B cell (primary cell): ENCODE measurements around the gene TSEN2. TPM values are rescaled to one million over a fixed set of nuclear protein-coding genes. Genes with fewer than 3 reads are reported as not detected.

Source experiments
- ATAC-seq: fragments of 200-7000 bp; cut with Tn5 transposase; one replicate; pipeline ENCODE4 v1.10.0; 2021; ENCODE audit warnings: low read depth, mild to moderate bottlenecking, moderate number of reproducible peaks, moderate library complexity
- CTCF ChIA-PET: fragments of 350-600 bp; sonication (Branson Sonifier 250); formaldehyde crosslinking; loops from one replicate; lab custom pipeline; 2021; ENCODE audit warnings: antibody characterized with exemption, inconsistent platforms; lab: Charles Lee
- POLR2A ChIA-PET: fragments of 350-600 bp; sonication (Branson Sonifier 250); formaldehyde crosslinking; loops from one replicate; lab custom pipeline; 2021; ENCODE audit warnings: antibody characterized with exemption; lab: Charles Lee
- DNase-seq: peaks from one replicate; pipeline ENCODE4 v3.0.0; 2013
- H2AFZ ChIP-seq: 2 replicates; pipeline ENCODE4 v1.6.1; 2012; ENCODE audit warnings: mild to moderate bottlenecking, low read depth, low read length; ENCODE audit not compliant: insufficient read depth, poor library complexity, severe bottlenecking
- H3K27ac ChIP-seq, 2 donors: 1 replicate in 1 of 2; 2 replicates in 1 of 2; pipeline ENCODE4 v1.5.1; 2012 to 2013; ENCODE audit warnings: low read length in 2 of 2, mild to moderate bottlenecking in 2 of 2, moderate library complexity in 1 of 2
- H3K27me3 ChIP-seq, 4 experiments: fragments of 200-600 bp in 1 of 4; sonication (generic) in 1 of 4; replicated peaks in 1 of 4; 1 replicate in 2 of 4; 2 replicates in 2 of 4; pipeline versions ENCODE4 v1.6.1 to v1.7.0; 2013 to 2016; ENCODE audit warnings: low read length in 3 of 4, mild to moderate bottlenecking in 2 of 4, mixed read lengths in 1 of 4, moderate library complexity in 1 of 4; ENCODE audit not compliant: insufficient read depth in 4 of 4, control insufficient read depth in 3 of 4; ENCODE audit errors: control extremely low read depth in 1 of 4
- H3K36me3 ChIP-seq, 2 experiments: replicated peaks in 1 of 2; 1 replicate in 1 of 2; 2 replicates in 1 of 2; pipeline versions ENCODE4 v1.6.1 to v1.7.1; 2013; ENCODE audit warnings: low read length in 1 of 2; ENCODE audit not compliant: insufficient read depth in 2 of 2, control insufficient read depth in 1 of 2; ENCODE audit errors: control extremely low read depth in 1 of 2, extremely low read depth in 1 of 2
- H3K4me1 ChIP-seq, 2 donors: fragments of 200-600 bp in 1 of 2; sonication (generic) in 1 of 2; 1 replicate in 1 of 2; 2 replicates in 1 of 2; pipeline versions ENCODE4 v1.5.1 to v1.6.1; 2013 to 2017; ENCODE audit warnings: low read length in 2 of 2; ENCODE audit not compliant: control insufficient read depth in 2 of 2, insufficient read depth in 2 of 2
- H3K4me2 ChIP-seq: replicated peaks from 2 replicates; pipeline ENCODE3; 2012; ENCODE audit warnings: mild to moderate bottlenecking, low read depth, low read length; ENCODE audit not compliant: poor library complexity, severe bottlenecking
- H3K4me3 ChIP-seq, 5 experiments: fragments of 200-600 bp in 1 of 5; sonication (generic) in 1 of 5; 1 replicate in 3 of 5; 2 replicates in 2 of 5; pipeline versions ENCODE4 v1.5.1 to v1.7.0; 2011 to 2016; ENCODE audit warnings: low read length in 4 of 5, mild to moderate bottlenecking in 4 of 5, low read depth in 2 of 5, control low read depth in 1 of 5, moderate library complexity in 1 of 5; ENCODE audit not compliant: insufficient read depth in 1 of 5; ENCODE audit errors: control extremely low read depth in 1 of 5, extremely low read depth in 1 of 5
- H3K79me2 ChIP-seq: fragments of 200-600 bp; sonication (generic); one replicate; pipeline ENCODE4 v1.6.0; 2016; ENCODE audit warnings: low read length; ENCODE audit not compliant: control insufficient read depth, insufficient read depth
- H3K9ac ChIP-seq: fragments of 200-600 bp; sonication (generic); 2 replicates; pipeline ENCODE4 v1.6.1; 2017; ENCODE audit warnings: mild to moderate bottlenecking, low read length, moderate library complexity
- H3K9me3 ChIP-seq, 3 donors: one replicate each; pipeline versions ENCODE4 v1.6.1 to v1.7.1; 2013; ENCODE audit warnings: low read length in 2 of 3; ENCODE audit not compliant: control insufficient read depth in 2 of 3, insufficient read depth in 1 of 3; ENCODE audit errors: control extremely low read depth in 1 of 3
- H4K20me1 ChIP-seq: 2 replicates; pipeline ENCODE4 v1.6.0; 2012; ENCODE audit warnings: mild to moderate bottlenecking, low read length; ENCODE audit not compliant: insufficient read depth, control insufficient read depth, poor library complexity, severe bottlenecking
- H3K27ac Mint-ChIP-seq: one replicate; pipeline ENCODE4 v1.8.0; 2021; ENCODE audit warnings: mixed read lengths
- H3K27me3 Mint-ChIP-seq: one replicate; pipeline ENCODE4 v1.8.0; 2021; ENCODE audit warnings: mixed read lengths
- H3K4me1 Mint-ChIP-seq: one replicate; pipeline ENCODE4 v1.8.0; 2021; ENCODE audit warnings: mixed read lengths
- H3K4me3 Mint-ChIP-seq: one replicate; pipeline ENCODE4 v1.8.0; 2021; ENCODE audit warnings: mixed read lengths
- H3K9me3 Mint-ChIP-seq: one replicate; pipeline ENCODE4 v1.8.0; 2022; ENCODE audit warnings: mixed read lengths; ENCODE audit not compliant: insufficient read depth
- CTCF ChIP-seq: fragments of 200-600 bp; IDR thresholded peaks from one replicate; pipeline ENCODE4 v1.8.0; 2022; ENCODE audit warnings: antibody characterized with exemption, mild to moderate bottlenecking
- EZH2 ChIP-seq: IDR thresholded peaks from 2 replicates; pipeline ENCODE4 v1.6.1; 2012; ENCODE audit warnings: borderline replicate concordance, low read depth, mild to moderate bottlenecking, moderate library complexity, low read length; ENCODE audit not compliant: insufficient read depth, poor library complexity, severe bottlenecking
- WGBS: methylation state at CpG from one replicate; pipeline ENCODE4 v1.1.5; 2013; ENCODE audit warnings: missing lambda C conversion rate; ENCODE audit not compliant: insufficient coverage; 5-methylcytosine and 5-hydroxymethylcytosine counted together
- intact Hi-C: fragments of 100-400 bp; cut with micrococcal nuclease; formaldehyde crosslinking; loops from one replicate; pipeline ENCODE4 v1.10.0; 2022
- polyA plus RNA-seq: library from polyadenylated mRNA; depleted of rRNA; stranded (reverse); fragments of >200 nt; gene quantifications from 2 replicates; pipeline ENCODE4 v1.2.3, GENCODE V29; 2012
- total RNA-seq, 2 donors: library from RNA; stranded (reverse); fragments of 120-200 nt in 1 of 2; gene quantifications; 1 replicate in 1 of 2; 2 replicates in 1 of 2; pipeline versions ENCODE4 v1.2.3 to v1.2.4, GENCODE V29; 2013 to 2022

TSEN2 gene
- total and polyA plus RNA-seq, 2 donors (not counting 1 experiment from before 2014, with no cell fraction given), result 13.4 to 17.6 TPM

- Histone ChIP-seq H3K79me2 (no peaks in the 10 kb centered on the region), H3K4me3 (no peak overlapping the region), H3K9me3 (no peaks in the 10 kb centered on the region), H3K4me2 (no peak overlapping the region), H3K4me1 (no peaks in the 10 kb centered on the region), H4K20me1 (no peaks in the 10 kb centered on the region), H3K36me3 (no peaks in the 10 kb centered on the region), H3K9ac (no peak overlapping the region), H2AFZ (no peak overlapping the region), H3K27me3 (no peaks in the 10 kb centered on the region), H3K27ac (no peak overlapping the region)
- H3K4me1 Mint-ChIP-seq, result peaks cover 6% of the 10 kb centered on the region
- H3K9me3 Mint-ChIP-seq, result no peaks in the 10 kb centered on the region
- no peaks in the 10 kb centered on the region for H3K27me3 Mint-ChIP-seq
- CTCF ChIA-PET, result interaction anchor here (2.9 kb wide), 1 partner anchor 10 kb away, joined by 17 read pairs; no protein-coding TSS in a partner anchor
- intact Hi-C loops, result no loop called here
- no peak overlapping the region for H3K27ac Mint-ChIP-seq
- WGBS, result 100% methylated on average over 1 of the region's 5 CpGs
- DNase-seq (no peak), ATAC-seq (no peak)
- TF ChIP-seq EZH2 (no peak), CTCF (no peak)
- H3K4me3 Mint-ChIP-seq, result no peak overlapping the region
- POLR2A ChIA-PET, result no interaction called here
Observed at GRCh38 chr3:12470111-12470510, 14.2 kb upstream of the TSEN2 start.

- CTCF ChIA-PET, result interaction anchor here (2.9 kb wide), 1 partner anchor 9 kb away, joined by 17 read pairs; no protein-coding TSS in a partner anchor
- H3K27me3 Mint-ChIP-seq, result no peaks in the 10 kb centered on the region
- no peak for TF ChIP-seq CTCF
- no peak for TF ChIP-seq EZH2
- DNase-seq, result no peak
- WGBS, result 78% methylated on average over 3 of the region's 3 CpGs
- no peaks in the 10 kb centered on the region for H3K4me1 ChIP-seq
- no peaks in the 10 kb centered on the region for H3K36me3 ChIP-seq
- no peak overlapping the region for H3K27ac Mint-ChIP-seq
- no peaks in the 10 kb centered on the region for H4K20me1 ChIP-seq
- H3K4me3 Mint-ChIP-seq, result no peak overlapping the region
- no peaks in the 10 kb centered on the region for H3K9me3 ChIP-seq
- ATAC-seq, result no peak
- no peak overlapping the region for H3K4me3 ChIP-seq
- peaks cover 6% of the 10 kb centered on the region for H3K4me1 Mint-ChIP-seq
- no peak overlapping the region for H3K4me2 ChIP-seq
- H3K9me3 Mint-ChIP-seq, result no peaks in the 10 kb centered on the region
- H3K27ac ChIP-seq, result no peak overlapping the region
- intact Hi-C loops, result no loop called here
- H3K27me3 ChIP-seq, result no peaks in the 10 kb centered on the region
- H3K9ac ChIP-seq, result no peak overlapping the region
- POLR2A ChIA-PET, result no interaction called here
- H3K79me2 ChIP-seq, result no peaks in the 10 kb centered on the region
- peak overlapping the region; percentile 21 for H2AFZ ChIP-seq
Observed at GRCh38 chr3:12470680-12471079, 13.6 kb upstream of the TSEN2 start.
